Spleen (tissue), 11 donors: ENCODE data around the gene POU6F2. TPM values are rescaled to one million over a fixed set of nuclear protein-coding genes. Genes with fewer than 3 reads are reported as not detected.

Source experiments
- DNase-seq: peaks from one replicate; pipeline ENCODE4 v3.0.0-alpha.2; 2020
- H3K27ac ChIP-seq, 8 donors: fragments of 200-600 bp; sonication (generic) in 7 of 8; 1 replicate in 4 of 8; 2 replicates in 4 of 8; pipeline versions ENCODE4 v1.5.0 to v1.8.0; 2016 to 2021; ENCODE audit warnings: inconsistent platforms in 4 of 8, mild to moderate bottlenecking in 4 of 8, moderate library complexity in 1 of 8
- H3K27me3 ChIP-seq, 7 donors: fragments of 200-600 bp; sonication (generic) in 6 of 7; replicated peaks in 1 of 7; 1 replicate in 4 of 7; 2 replicates in 3 of 7; pipeline versions ENCODE4 v1.5.0 to v1.8.0; 2016 to 2021; ENCODE audit warnings: inconsistent platforms in 3 of 7, mild to moderate bottlenecking in 1 of 7
- H3K36me3 ChIP-seq, 6 donors: fragments of 200-600 bp; sonication (generic) in 5 of 6; 1 replicate in 4 of 6; 2 replicates in 2 of 6; pipeline versions ENCODE4 v1.5.0 to v1.8.0; 2016 to 2021; ENCODE audit warnings: inconsistent platforms in 2 of 6
- H3K4me1 ChIP-seq, 6 donors: fragments of 200-600 bp; sonication (generic) in 5 of 6; 1 replicate in 3 of 6; 2 replicates in 3 of 6; pipeline versions ENCODE4 v1.5.0 to v1.8.0; 2016 to 2021; ENCODE audit warnings: inconsistent platforms in 3 of 6
- H3K4me3 ChIP-seq, 8 donors: fragments of 200-600 bp; sonication (generic) in 7 of 8; 1 replicate in 4 of 8; 2 replicates in 4 of 8; pipeline versions ENCODE4 v1.5.0 to v1.8.0; 2016 to 2021; ENCODE audit warnings: inconsistent platforms in 4 of 8, mild to moderate bottlenecking in 4 of 8, moderate library complexity in 2 of 8
- H3K9me3 ChIP-seq, 8 donors: fragments of 200-600 bp; sonication (generic) in 7 of 8; 1 replicate in 4 of 8; 2 replicates in 4 of 8; pipeline versions ENCODE4 v1.5.0 to v1.8.0; 2016 to 2021; ENCODE audit warnings: inconsistent platforms in 4 of 8
- CTCF ChIP-seq, 11 experiments: fragments of 200-600 bp in 7 of 11; fragments of 450-650 bp in 4 of 11; sonication (generic) in 4 of 11; IDR thresholded peaks in 8 of 11; conservative IDR thresholded peaks in 3 of 11; 1 replicate in 7 of 11; 2 replicates in 4 of 11; pipeline versions ENCODE4 v1.4.0 to v1.8.0; 2016 to 2021; ENCODE audit warnings: antibody characterized with exemption in 11 of 11, inconsistent platforms in 4 of 11, mild to moderate bottlenecking in 1 of 11
- POLR2A ChIP-seq, 3 donors: fragments of 450-650 bp; IDR thresholded peaks; one replicate each; pipeline ENCODE4 v1.5.1; 2017; ENCODE audit warnings: antibody characterized with exemption in 3 of 3, mild to moderate bottlenecking in 1 of 3
- POLR2AphosphoS5 ChIP-seq, 3 donors: sonication (generic); formaldehyde crosslinking; IDR thresholded peaks; one replicate each; pipeline ENCODE4 v1.5.1; 2017; ENCODE audit warnings: antibody characterized with exemption in 3 of 3
- WGBS, 5 donors: extraction: QIAGEN DNeasy Blood & Tissue Kit in 3 of 5; methylation state at CpG; one replicate each; pipeline versions ENCODE4 v1.1.5 to v1.1.7; 2013 to 2018; 5-methylcytosine and 5-hydroxymethylcytosine counted together
- intact Hi-C: fragments of 100-400 bp; cut with DNase I; formaldehyde crosslinking; loops from one replicate; pipeline ENCODE4 v1.15.0; 2023; ENCODE audit warnings: low total_unique reads
- polyA plus RNA-seq, 3 donors: library from polyadenylated mRNA; stranded (reverse); fragments of 200-250 nt; gene quantifications; one replicate each; pipeline ENCODE4 v1.2.1, GENCODE V29; 2013
- total RNA-seq, 7 donors: library from RNA; depleted of rRNA in 3 of 7; stranded (reverse); fragments of >200 nt in 3 of 7; fragmentation: NEBNext Ultra II Directional in 4 of 7; extraction: Animal tissue kit (Norgen Biotek cat#: 25700) in 4 of 7; gene quantifications; one replicate each; pipeline versions ENCODE4 v1.1.0 to v1.2.1, GENCODE V29; 2016 to 2021
- donor health status: healthy with polysubstance abuse.
- donor health status: DM: no; HTN: no; CAD: no; lungs with moderate emphysema.
- donor health status: DM: no; HTN: no; CAD: no.
- donor health status: Bipolar disorder and iron deficiency.
- donor health status: healthy.
- donor health status: DM: no; HTN: no; CAD: no.
- donor health status: DM: yes; HTN: yes; CAD: no.

POU6F2 gene
- total and polyA plus RNA-seq, 10 donors, result 0.04 to 0.54 (median 0.23) TPM; not detected in 7

GRCh38 chr7:39044489-39044888 lies 66.8 kb downstream of the POU6F2 start:
- WGBS, 5 donors, result 41 to 53% (median 48%) methylated on average over 4 of the region's 4 CpGs
- intact Hi-C loops, result no loop called here

DNA sequence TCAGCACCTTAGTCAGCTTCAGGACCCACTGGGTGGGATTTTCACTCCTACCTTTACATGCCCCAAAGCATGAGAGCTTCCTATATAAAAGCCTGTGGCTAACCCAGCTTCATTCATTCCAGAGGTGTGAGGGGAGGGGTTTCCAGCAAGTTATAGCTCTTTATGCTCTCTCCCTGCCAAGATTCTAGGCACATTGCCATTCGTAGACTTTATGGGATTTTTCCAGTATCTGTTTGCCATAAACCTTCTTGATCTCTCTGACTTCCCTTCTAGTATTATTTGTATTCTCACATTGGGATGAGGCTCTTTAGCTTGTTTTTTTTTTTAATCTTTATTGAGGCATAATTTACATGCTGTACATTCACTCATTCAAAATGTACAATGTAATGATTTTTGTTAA lies 67.5 kb downstream of the POU6F2 start:
- no peaks in the 10 kb centered on the region for H3K27me3 ChIP-seq
- no peaks in the 10 kb centered on the region for H3K9me3 ChIP-seq
- H3K36me3 ChIP-seq, result no peaks in the 10 kb centered on the region
- H3K4me1 ChIP-seq, result no peaks in the 10 kb centered on the region
- no peak overlapping the region for H3K27ac ChIP-seq
- no peak for DNase-seq
- no peak for TF ChIP-seq POLR2AphosphoS5 (IDR thresholded peaks at IDR 0.05)
- no peak for TF ChIP-seq POLR2A (IDR thresholded peaks at IDR 0.05)
- TF ChIP-seq CTCF (IDR thresholded peaks at IDR 0.05 in 8 of 11, conservative IDR thresholded peaks at IDR 0.05 in 3 of 11), result no peak
- intact Hi-C loops, result no loop called here
- H3K4me3 ChIP-seq, result no peak overlapping the region
- 69 to 96% (median 75%) methylated on average over 1 of the region's 1 CpG for WGBS, 5 donors

More at GRCh38 chr7:39044489-39044888, 66.8 kb downstream of the POU6F2 start:
- Histone ChIP-seq H3K27ac (no peak overlapping the region), H3K27me3 (no peaks in the 10 kb centered on the region), H3K4me3 (no peak overlapping the region), H3K36me3 (no peaks in the 10 kb centered on the region), H3K9me3 (no peaks in the 10 kb centered on the region), H3K4me1 (no peaks in the 10 kb centered on the region)
- no peak for DNase-seq
- no peak for TF ChIP-seq POLR2A (IDR thresholded peaks at IDR 0.05)
- no peak for TF ChIP-seq POLR2AphosphoS5 (IDR thresholded peaks at IDR 0.05)
- no peak for TF ChIP-seq CTCF (IDR thresholded peaks at IDR 0.05 in 8 of 11, conservative IDR thresholded peaks at IDR 0.05 in 3 of 11)

- DNase-seq, result no peak
- intact Hi-C loops, result no loop called here
- Histone ChIP-seq H3K36me3 (no peaks in the 10 kb centered on the region), H3K4me1 (no peaks in the 10 kb centered on the region), H3K4me3 (no peak overlapping the region), H3K9me3 (peaks cover 0 to 11% (median 0%) of the 10 kb centered on the region in 8 donors), H3K27me3 (no peaks in the 10 kb centered on the region), H3K27ac (no peak overlapping the region)
- 58 to 94% (median 71%) methylated on average over 1 of the region's 1 CpG for WGBS, 5 donors
- TF ChIP-seq POLR2A (IDR thresholded peaks at IDR 0.05) (no peak), CTCF (IDR thresholded peaks at IDR 0.05 in 8 of 11, conservative IDR thresholded peaks at IDR 0.05 in 3 of 11) (no peak), POLR2AphosphoS5 (IDR thresholded peaks at IDR 0.05) (no peak)
Observed at GRCh38 chr7:39051279-39051678, 73.6 kb downstream of the POU6F2 start.

DNA sequence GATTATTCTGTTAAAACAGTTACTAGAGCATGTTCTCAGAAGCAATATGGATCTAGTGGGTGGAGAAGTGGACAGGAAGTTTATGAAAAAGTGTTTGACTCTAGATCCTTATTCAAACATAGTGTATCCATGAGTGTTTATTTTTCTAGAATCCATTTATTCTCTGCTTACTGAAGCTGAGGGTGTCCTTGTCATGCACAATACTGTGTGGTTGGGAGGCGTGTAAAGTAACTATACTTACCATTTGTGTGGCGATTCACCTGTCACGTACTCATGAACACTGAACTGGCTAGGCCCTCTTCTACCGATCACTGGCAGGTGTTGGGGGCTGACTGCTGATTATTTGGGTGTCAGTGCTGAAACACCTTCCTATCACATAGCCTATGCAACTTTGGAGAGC lies 74.0 kb downstream of the POU6F2 start:
- intact Hi-C loops, result no loop called here

More for the DNA sequence above, 74.0 kb downstream of the POU6F2 start:
- H3K27me3 ChIP-seq, result no peaks in the 10 kb centered on the region
- no peaks in the 10 kb centered on the region for H3K36me3 ChIP-seq
- TF ChIP-seq POLR2AphosphoS5 (IDR thresholded peaks at IDR 0.05), result no peak
- TF ChIP-seq CTCF (IDR thresholded peaks at IDR 0.05 in 8 of 11, conservative IDR thresholded peaks at IDR 0.05 in 3 of 11), result no peak
- no peak for TF ChIP-seq POLR2A (IDR thresholded peaks at IDR 0.05)
- WGBS, 5 donors, result 84 to 98% (median 93%) methylated on average over 4 of the region's 4 CpGs
- H3K4me1 ChIP-seq, result no peaks in the 10 kb centered on the region
- H3K27ac ChIP-seq, result no peak overlapping the region
- H3K9me3 ChIP-seq, result peaks cover 0 to 14% (median under 1%) of the 10 kb centered on the region in 8 donors
- no peak for DNase-seq
- H3K4me3 ChIP-seq, result no peak overlapping the region
